ENCODE data around the gene EIF2AK3. TPM values are rescaled to one million over a fixed set of nuclear protein-coding genes. Genes with fewer than 3 reads are reported as not detected.

The EIF2AK3 gene
- total and polyA plus RNA-seq, 2 of the 13 experiments (the other 11 are each of a cell fraction or from before 2014, with no cell fraction given): 10.3 to 30.6 TPM

DNA sequence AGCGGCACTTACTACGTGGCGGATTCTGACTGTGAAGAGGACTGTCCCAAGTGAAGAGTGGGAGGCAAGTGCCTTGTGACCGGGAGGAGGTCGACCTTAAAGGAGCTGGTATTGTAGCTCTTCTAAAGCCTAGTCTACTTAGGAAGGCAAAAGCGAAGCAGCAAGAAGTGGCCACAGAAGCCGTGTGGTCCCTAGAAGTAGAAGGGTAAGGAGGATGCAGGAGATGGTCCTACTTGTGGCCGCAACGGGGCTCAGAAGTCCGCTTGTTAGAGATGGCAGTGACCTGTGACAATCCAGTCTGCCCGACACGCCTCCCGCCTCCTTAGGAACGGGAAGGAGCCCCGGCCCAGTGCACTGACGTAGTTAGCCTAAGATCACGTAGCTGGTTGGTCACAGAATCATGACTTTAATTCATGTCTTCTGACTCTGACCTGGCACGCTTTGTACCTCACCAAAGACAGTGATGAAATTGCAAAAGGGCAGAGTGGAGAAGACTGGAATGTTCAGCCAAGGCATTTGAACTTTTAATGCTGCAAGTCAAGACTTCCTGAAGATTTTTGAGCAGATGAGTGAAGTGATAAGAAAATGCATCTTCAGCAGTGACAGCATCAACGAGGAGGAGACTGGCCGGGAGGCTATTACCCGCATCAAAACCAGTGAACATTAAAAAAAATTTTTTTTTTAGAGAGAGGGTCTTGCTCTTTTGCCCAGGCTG is 749 bp upstream of the EIF2AK3 start (continued):
- TF ChIP-seq, protein P1, sequence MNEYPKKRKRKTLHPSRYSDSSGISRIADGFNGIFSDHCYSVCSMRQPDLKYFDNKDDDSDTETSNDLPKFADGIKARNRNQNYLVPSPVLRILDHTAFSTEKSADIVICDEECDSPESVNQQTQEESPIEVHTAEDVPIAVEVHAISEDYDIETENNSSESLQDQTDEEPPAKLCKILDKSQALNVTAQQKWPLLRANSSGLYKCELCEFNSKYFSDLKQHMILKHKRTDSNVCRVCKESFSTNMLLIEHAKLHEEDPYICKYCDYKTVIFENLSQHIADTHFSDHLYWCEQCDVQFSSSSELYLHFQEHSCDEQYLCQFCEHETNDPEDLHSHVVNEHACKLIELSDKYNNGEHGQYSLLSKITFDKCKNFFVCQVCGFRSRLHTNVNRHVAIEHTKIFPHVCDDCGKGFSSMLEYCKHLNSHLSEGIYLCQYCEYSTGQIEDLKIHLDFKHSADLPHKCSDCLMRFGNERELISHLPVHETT (CRISPR knock-in tag; conservative IDR thresholded peaks at IDR 0.05): no peak
- no peak; the same call in 1 of the 2 replicates for TF ChIP-seq ZNF101 (CRISPR knock-in tag; IDR thresholded peaks at IDR 0.05; ENCODE audit: borderline replicate concordance, low read depth)
- TF ChIP-seq THAP11 (CRISPR knock-in tag; IDR thresholded peaks at IDR 0.05): 0 out of 2 replicates have a peak, but pooled peaks have one; percentile 20
- no peak for TF ChIP-seq ZNF567 (CRISPR knock-in tag; IDR thresholded peaks at IDR 0.05; ENCODE audit: borderline replicate concordance)
- no peak; the same call in 1 of the 2 replicates for TF ChIP-seq KLF6 (CRISPR knock-in tag; IDR thresholded peaks at IDR 0.05)
- TF ChIP-seq, protein P2, sequence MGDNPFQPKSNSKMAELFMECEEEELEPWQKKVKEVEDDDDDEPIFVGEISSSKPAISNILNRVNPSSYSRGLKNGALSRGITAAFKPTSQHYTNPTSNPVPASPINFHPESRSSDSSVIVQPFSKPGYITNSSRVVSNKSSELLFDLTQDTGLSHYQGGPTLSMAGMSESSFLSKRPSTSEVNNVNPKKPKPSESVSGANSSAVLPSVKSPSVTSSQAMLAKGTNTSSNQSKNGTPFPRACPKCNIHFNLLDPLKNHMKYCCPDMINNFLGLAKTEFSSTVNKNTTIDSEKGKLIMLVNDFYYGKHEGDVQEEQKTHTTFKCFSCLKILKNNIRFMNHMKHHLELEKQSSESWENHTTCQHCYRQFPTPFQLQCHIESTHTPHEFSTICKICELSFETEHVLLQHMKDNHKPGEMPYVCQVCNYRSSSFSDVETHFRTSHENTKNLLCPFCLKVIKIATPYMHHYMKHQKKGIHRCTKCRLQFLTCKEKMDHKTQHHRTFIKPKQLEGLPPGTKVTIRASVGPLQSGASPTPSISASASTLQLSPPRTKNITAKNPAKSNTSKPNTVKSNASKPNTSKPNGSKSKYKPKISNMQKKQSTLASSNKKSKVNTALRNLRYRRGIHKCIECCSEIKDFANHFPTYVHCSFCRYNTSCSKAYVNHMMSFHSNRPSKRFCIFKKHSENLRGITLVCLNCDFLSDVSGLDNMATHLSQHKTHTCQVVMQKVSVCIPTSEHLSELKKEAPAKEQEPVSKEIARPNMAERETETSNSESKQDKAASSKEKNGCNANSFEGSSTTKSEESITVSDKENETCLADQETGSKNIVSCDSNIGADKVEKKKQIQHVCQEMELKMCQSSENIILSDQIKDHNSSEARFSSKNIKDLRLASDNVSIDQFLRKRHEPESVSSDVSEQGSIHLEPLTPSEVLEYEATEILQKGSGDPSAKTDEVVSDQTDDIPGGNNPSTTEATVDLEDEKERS (CRISPR knock-in tag; IDR thresholded peaks at IDR 0.05): peak; percentile 76
- TF ChIP-seq ELF3 (CRISPR knock-in tag; IDR thresholded peaks at IDR 0.05): peak; percentile 65
- TF ChIP-seq, protein P3, sequence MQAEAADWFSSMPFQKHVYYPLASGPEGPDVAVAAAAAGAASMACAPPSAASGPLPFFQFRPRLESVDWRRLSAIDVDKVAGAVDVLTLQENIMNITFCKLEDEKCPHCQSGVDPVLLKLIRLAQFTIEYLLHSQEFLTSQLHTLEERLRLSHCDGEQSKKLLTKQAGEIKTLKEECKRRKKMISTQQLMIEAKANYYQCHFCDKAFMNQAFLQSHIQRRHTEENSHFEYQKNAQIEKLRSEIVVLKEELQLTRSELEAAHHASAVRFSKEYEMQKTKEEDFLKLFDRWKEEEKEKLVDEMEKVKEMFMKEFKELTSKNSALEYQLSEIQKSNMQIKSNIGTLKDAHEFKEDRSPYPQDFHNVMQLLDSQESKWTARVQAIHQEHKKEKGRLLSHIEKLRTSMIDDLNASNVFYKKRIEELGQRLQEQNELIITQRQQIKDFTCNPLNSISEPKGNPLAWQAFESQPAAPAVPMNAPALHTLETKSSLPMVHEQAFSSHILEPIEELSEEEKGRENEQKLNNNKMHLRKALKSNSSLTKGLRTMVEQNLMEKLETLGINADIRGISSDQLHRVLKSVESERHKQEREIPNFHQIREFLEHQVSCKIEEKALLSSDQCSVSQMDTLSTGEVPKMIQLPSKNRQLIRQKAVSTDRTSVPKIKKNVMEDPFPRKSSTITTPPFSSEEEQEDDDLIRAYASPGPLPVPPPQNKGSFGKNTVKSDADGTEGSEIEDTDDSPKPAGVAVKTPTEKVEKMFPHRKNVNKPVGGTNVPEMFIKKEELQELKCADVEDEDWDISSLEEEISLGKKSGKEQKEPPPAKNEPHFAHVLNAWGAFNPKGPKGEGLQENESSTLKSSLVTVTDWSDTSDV (CRISPR knock-in tag; IDR thresholded peaks at IDR 0.05): no peak
- TF ChIP-seq HOXA9 (CRISPR knock-in tag; IDR thresholded peaks at IDR 0.05; ENCODE audit: borderline replicate concordance): no peak
- TF ChIP-seq, protein P4, sequence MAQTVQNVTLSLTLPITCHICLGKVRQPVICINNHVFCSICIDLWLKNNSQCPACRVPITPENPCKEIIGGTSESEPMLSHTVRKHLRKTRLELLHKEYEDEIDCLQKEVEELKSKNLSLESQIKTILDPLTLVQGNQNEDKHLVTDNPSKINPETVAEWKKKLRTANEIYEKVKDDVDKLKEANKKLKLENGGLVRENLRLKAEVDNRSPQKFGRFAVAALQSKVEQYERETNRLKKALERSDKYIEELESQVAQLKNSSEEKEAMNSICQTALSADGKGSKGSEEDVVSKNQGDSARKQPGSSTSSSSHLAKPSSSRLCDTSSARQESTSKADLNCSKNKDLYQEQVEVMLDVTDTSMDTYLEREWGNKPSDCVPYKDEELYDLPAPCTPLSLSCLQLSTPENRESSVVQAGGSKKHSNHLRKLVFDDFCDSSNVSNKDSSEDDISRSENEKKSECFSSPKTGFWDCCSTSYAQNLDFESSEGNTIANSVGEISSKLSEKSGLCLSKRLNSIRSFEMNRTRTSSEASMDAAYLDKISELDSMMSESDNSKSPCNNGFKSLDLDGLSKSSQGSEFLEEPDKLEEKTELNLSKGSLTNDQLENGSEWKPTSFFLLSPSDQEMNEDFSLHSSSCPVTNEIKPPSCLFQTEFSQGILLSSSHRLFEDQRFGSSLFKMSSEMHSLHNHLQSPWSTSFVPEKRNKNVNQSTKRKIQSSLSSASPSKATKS (CRISPR knock-in tag; IDR thresholded peaks at IDR 0.05): no peak
- 0 out of 2 replicates have a peak, but pooled peaks have one; percentile 29 for TF ChIP-seq GTF3A (CRISPR knock-in tag; conservative IDR thresholded peaks at IDR 0.05)
- TF ChIP-seq BRD4 (CRISPR knock-in tag; IDR thresholded peaks at IDR 0.05): no peak; the same call in 1 of the 2 replicates
- TF ChIP-seq YEATS2 (CRISPR knock-in tag; IDR thresholded peaks at IDR 0.05; ENCODE audit: borderline replicate concordance): peak; percentile 86; the same call in 1 of the 2 replicates
- TF ChIP-seq, protein P5, sequence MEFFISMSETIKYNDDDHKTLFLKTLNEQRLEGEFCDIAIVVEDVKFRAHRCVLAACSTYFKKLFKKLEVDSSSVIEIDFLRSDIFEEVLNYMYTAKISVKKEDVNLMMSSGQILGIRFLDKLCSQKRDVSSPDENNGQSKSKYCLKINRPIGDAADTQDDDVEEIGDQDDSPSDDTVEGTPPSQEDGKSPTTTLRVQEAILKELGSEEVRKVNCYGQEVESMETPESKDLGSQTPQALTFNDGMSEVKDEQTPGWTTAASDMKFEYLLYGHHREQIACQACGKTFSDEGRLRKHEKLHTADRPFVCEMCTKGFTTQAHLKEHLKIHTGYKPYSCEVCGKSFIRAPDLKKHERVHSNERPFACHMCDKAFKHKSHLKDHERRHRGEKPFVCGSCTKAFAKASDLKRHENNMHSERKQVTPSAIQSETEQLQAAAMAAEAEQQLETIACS (CRISPR knock-in tag; IDR thresholded peaks at IDR 0.05): no peak
- no peak for TF ChIP-seq ATF7 (IDR thresholded peaks at IDR 0.05)
- TF ChIP-seq ATF7 (CRISPR knock-in tag; IDR thresholded peaks at IDR 0.05): peak; percentile 68; the same call in 1 of the 2 replicates
- TF ChIP-seq ZNF773 (CRISPR knock-in tag; IDR thresholded peaks at IDR 0.05; ENCODE audit: borderline replicate concordance): no peak
- no peak; the same call in 1 of the 2 replicates for TF ChIP-seq HNF4G (IDR thresholded peaks at IDR 0.05; ENCODE audit: borderline replicate concordance, low read depth, low read length)
- TF ChIP-seq HNF4G (CRISPR knock-in tag; IDR thresholded peaks at IDR 0.05; ENCODE audit: borderline replicate concordance, low read depth): no peak
